Upper lobe of right lung (tissue), 1 donor: Measurements from ENCODE around the gene NDUFA7. TPM values are rescaled to one million over a fixed set of nuclear protein-coding genes. Genes with fewer than 3 reads are reported as not detected.
A peak's percentile ranks its signal among the peaks of the same experiment; 100 is the strongest.

Experiments
- ATAC-seq: fragments of 200-7000 bp; cut with Tn5 transposase; one replicate; pipeline ENCODE4 v1.9.1; 2020; ENCODE audit warnings: mild to moderate bottlenecking, moderate library complexity
- DNase-seq: peaks from one replicate; pipeline ENCODE4 v3.0.0-alpha.2; 2020
- H3K27ac ChIP-seq: fragments of 200-600 bp; one replicate; pipeline ENCODE4 v1.8.0; 2022
- H3K27me3 ChIP-seq: fragments of 200-600 bp; one replicate; pipeline ENCODE4 v1.8.0; 2022; ENCODE audit warnings: mild to moderate bottlenecking
- H3K36me3 ChIP-seq: fragments of 200-600 bp; one replicate; pipeline ENCODE4 v1.8.0; 2022
- H3K4me1 ChIP-seq: fragments of 200-600 bp; one replicate; pipeline ENCODE4 v1.8.0; 2022
- H3K4me3 ChIP-seq: fragments of 200-600 bp; one replicate; pipeline ENCODE4 v1.8.0; 2022; ENCODE audit warnings: mild to moderate bottlenecking
- H3K9me3 ChIP-seq: fragments of 200-600 bp; one replicate; pipeline ENCODE4 v1.8.0; 2022
- CTCF ChIP-seq: fragments of 200-600 bp; IDR thresholded peaks from one replicate; pipeline ENCODE4 v1.8.0; 2022; ENCODE audit warnings: antibody characterized with exemption
- intact Hi-C: fragments of 100-400 bp; cut with DNase I; formaldehyde crosslinking; loops from one replicate; pipeline ENCODE4 v1.11.0; 2022
- total RNA-seq: library from RNA; stranded (reverse); fragmentation: NEBNext Ultra II Directional; extraction: Animal tissue kit (Norgen Biotek cat#: 25700); gene quantifications from one replicate; pipeline ENCODE4 v1.2.1, GENCODE V29; 2021
- donor health status: DM: no; HTN: yes; CAD: no; lungs with severe emphysema.

NDUFA7 gene
- total RNA-seq, 1 donor from 2014 or later: 35.7 TPM

GRCh38 chr19:8331263-8331845 is 10.2 kb upstream of the NDUFA7 start:
- intact Hi-C loops: no loop called here
- Histone ChIP-seq H3K4me1 (peaks cover 18% of the 10 kb centered on the region), H3K27ac (no peak overlapping the region)

GRCh38 chr19:8329996-8330395 is 8.8 kb upstream of the NDUFA7 start:
- H3K4me3 ChIP-seq: no peak overlapping the region
- intact Hi-C loops: no loop called here
- H3K27me3 ChIP-seq: peaks cover 18% of the 10 kb centered on the region
- no peak overlapping the region for H3K27ac ChIP-seq
- peaks cover 26% of the 10 kb centered on the region for H3K36me3 ChIP-seq
- no peaks in the 10 kb centered on the region for H3K9me3 ChIP-seq
- ATAC-seq (peak; percentile 22), DNase-seq (no peak)
- TF ChIP-seq CTCF: no peak
- peaks cover 18% of the 10 kb centered on the region for H3K4me1 ChIP-seq

More at GRCh38 chr19:8331263-8331845, 10.2 kb upstream of the NDUFA7 start:
- no peak for TF ChIP-seq CTCF
- no peaks in the 10 kb centered on the region for H3K9me3 ChIP-seq
- peaks cover 18% of the 10 kb centered on the region for H3K27me3 ChIP-seq
- H3K36me3 ChIP-seq: peaks cover 26% of the 10 kb centered on the region
- no peak for DNase-seq
- ATAC-seq: no peak
- H3K4me3 ChIP-seq: no peak overlapping the region

- intact Hi-C loops: no loop called here
- H3K4me3 ChIP-seq: no peak overlapping the region
- peaks cover 23% of the 10 kb centered on the region for H3K4me1 ChIP-seq
- ATAC-seq: no peak
- H3K36me3 ChIP-seq: peaks cover 32% of the 10 kb centered on the region
- H3K27ac ChIP-seq: no peak overlapping the region
- TF ChIP-seq CTCF: no peak
- H3K9me3 ChIP-seq: no peaks in the 10 kb centered on the region
- DNase-seq: no peak
- no peaks in the 10 kb centered on the region for H3K27me3 ChIP-seq
These were observed 4.3 kb upstream of the NDUFA7 start for GRCh38 chr19:8325454-8325853.

GRCh38 chr19:8324186-8325050 is 3.2 kb upstream of the NDUFA7 start:
- Histone ChIP-seq H3K9me3 (no peaks in the 10 kb centered on the region), H3K27me3 (no peaks in the 10 kb centered on the region), H3K4me1 (peaks cover 33% of the 10 kb centered on the region), H3K27ac (no peak overlapping the region), H3K36me3 (peaks cover 24% of the 10 kb centered on the region), H3K4me3 (no peak overlapping the region)
- TF ChIP-seq CTCF: no peak
- DNase-seq (no peak), ATAC-seq (no peak)
- intact Hi-C loops: no loop called here

GRCh38 chr19:8323781-8324185 is 2.6 kb upstream of the NDUFA7 start:
- Histone ChIP-seq H3K27ac (no peak overlapping the region), H3K4me1 (peaks cover 33% of the 10 kb centered on the region), H3K36me3 (peaks cover 24% of the 10 kb centered on the region), H3K4me3 (no peak overlapping the region), H3K9me3 (no peaks in the 10 kb centered on the region), H3K27me3 (no peaks in the 10 kb centered on the region)
- intact Hi-C loops: no loop called here
- TF ChIP-seq CTCF: no peak
- DNase-seq: no peak
- no peak for ATAC-seq
